Measurements from ENCODE around the gene TSPO2.

The TSPO2 gene

DNA sequence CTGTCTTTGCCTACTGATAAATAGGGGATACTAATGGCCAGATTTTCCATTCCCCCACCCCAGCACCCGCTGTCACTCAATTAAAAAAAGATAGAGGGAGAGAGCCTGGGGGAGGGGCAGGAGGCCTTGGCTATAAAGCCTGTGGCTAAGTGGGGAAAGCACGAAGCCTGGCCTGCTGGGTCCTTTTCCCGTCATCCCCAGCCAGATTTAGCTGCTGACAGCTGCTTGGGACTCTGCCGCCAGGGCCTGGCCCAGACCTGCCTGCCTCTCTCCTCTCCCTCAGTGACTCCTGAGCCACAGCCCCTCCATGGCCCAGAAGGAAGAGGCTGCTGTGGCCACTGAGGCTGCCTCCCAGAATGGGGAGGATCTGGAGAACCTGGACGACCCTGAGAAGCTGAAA is 10.8 kb downstream of the TSPO2 start, which contains the start of gene APOBEC2:
APOBEC2 (plus strand) TSS at position 162 of the 400 bp plus-strand sequence; CDS start at position 308, 146 bp downstream.
- DNase-seq = no peak

DNA sequence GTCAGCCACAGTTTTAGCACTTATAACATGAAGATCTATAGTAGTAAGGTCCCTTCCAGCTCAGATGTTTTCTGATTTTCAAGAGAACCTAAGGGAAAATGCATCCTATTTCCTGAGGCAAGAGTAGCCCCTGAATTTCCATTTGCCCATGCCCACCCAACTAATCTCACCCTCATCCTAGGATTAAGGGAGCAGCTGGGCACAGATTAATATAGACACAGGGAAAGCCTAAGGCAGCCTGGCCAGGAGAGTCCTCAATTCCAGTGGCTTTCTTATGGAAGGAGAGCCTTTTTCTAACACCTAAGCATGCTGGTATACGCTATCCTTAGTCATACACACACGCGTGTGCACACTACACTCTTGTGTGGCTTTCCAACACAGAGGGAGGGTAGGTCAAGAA is 12.2 kb downstream of the TSPO2 start:
- DNase-seq = no peak

DNA sequence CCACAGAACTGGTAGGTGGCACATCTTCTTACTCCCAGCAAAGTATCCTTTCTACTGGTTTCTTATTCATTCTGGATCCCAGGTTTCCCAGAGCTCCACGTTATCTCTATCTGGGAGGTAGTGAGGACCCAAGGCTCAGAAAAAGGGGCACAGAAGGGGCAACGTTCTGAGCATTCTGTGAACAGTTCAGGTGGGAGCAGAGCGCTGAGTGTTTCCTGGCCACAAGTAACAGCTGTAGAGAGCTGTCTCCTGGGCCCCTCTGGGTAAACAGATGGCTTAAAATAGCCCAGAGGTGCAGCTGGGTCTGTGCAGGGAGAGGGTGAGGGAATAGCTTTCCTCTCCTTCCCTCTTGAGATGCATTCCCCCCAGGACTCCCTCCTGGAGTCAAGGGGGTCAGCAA is 12.9 kb downstream of the TSPO2 start:
- DNase-seq = no peak

DNA sequence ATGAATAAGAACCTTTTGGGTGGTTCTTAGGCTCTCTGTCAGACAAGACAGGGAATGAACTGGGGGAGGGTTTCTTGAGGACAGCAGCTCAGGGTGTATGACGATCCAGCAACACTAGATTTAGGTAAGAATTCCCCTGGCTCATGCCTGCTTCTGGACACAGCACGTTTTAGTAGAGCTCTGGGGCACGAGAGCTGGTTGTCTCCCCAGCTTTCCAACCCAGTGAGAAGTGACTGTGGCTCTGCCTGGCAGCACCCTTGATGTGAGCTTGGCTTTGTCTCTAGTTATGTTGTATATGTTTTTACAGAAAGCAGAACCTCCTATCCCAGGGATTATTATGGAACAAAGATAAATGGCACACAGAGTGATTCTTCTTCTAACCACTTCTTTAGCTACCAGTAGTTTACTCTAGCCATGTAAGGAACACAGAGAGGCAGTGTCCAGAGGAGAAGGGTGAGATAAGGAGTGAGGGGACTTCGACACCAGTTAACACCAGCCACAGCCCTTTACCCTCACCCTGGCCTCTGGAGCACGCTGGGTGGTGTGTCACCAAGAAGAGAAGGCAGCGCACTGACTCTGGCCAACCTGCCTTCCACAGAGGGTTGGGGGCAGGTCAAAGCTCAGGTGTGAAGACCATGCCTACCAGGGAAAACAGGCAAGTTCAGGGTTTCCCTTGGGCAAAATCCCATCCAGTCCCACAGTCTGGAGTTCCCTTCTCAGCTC is 14.7 kb downstream of the TSPO2 start:
- DNase-seq = no peak

DNA sequence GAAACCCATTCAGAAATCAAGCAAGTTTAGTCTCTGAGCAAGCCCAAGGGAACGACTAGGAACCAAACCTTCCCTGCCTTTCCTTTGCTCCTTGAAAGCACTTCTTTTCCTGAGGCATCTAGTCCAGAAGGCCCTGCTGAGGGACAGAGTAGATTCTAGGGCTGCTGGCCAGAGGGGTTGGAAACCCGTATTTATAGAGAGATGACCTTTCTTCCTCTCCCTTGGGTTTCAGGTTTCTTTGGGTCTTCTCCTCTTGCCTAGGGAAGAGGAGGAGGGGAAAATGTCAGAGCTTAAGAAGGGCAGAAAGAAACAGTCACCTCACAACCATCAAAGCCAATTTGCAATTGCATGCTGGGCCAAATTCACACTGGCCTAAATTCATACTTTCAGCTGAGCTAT is 16.5 kb downstream of the TSPO2 start:
- DNase-seq = no peak

DNA sequence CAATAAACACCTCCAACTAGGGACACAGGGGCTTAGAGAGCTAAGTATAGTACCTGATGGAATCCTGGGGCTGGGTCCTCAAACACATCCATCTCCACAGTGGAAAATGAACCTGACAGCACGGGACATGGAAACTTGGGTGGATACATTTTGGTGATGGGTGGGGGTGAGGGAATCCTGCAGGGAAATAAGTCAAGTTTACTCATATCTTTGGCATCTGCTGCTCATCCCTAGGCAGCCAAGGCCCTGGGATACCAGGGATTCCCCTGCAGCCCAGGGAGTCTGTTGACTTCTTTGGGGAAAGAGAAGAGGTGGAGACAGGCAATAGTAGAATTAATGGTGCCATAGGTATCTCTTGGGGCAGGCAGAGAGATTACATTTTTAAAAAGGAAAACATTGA is 17.3 kb downstream of the TSPO2 start:
- no peak for DNase-seq

DNA sequence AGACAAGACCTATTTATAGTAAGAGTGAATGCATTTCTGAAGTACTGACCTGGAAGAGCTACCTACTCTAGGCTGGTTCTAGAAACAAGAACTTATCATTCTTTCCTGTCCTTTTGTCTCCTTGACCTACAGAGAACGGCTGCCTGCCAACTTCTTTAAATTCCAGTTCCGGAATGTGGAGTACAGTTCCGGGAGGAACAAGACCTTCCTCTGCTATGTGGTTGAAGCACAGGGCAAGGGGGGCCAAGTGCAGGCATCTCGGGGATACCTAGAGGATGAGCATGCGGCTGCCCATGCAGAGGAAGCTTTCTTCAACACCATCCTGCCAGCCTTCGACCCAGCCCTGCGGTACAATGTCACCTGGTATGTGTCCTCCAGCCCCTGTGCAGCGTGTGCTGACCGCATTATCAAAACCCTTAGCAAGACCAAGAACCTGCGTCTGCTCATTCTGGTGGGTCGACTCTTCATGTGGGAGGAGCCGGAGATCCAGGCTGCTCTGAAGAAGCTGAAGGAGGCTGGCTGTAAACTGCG is 19.0 kb downstream of the TSPO2 start:
- no peak for DNase-seq

DNA sequence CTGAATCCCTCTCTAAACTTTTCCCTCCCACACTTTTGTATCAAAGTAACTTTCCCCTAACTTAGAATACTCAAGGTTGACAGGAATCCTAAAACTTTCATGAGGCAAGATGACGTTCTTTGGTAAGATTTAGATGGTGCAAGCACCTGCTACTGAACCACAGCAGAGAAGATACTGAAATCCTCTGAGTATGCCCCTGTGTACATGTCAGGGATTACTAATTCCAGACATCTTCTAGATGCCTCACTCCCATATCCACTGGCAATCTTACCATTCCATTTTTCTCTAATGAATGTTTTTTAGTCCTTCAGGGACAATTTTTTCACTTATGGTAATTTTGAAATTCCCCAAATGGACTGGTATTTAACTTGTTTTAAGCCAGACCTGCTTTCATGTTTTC is 19.8 kb downstream of the TSPO2 start:
- DNase-seq = no peak

DNA sequence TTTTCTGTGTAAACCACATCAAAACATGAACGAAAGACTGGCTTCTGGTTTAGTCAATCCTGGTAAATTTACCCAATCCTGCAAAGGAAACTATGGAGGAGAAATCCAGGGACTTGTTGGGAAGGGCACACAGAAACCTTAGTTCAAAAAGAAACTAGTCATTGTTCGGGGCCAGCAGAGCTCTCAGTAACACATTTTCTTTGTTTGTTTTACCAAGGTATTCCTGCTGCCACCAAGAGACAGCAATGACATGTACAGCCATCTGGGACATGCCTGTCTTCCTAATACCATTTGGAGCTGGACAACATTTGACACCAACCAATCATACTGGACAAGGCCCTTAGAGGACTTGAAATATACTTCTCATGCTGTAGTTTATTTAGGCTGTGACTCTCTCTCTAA is 21.6 kb downstream of the TSPO2 start:
- DNase-seq = no peak

DNA sequence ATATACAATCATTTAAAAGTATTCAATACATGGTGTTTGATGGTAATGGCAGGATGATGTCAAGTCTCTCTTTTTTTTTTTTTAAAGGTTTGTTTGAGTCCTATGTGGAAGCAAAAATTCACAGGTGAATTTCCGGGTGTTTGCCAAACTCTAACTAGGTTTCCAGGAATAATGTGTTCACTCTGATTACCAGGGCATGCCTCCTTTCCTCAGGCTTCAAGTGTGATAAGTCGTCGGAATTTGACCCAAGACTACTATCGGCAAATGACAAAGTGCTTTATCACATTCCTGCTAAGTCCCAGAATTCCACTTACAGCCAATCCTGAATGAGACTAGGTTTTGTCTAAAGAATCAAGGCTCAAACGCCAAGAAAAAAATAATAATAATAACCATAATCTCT is 22.6 kb downstream of the TSPO2 start:
- no peak for DNase-seq

DNA sequence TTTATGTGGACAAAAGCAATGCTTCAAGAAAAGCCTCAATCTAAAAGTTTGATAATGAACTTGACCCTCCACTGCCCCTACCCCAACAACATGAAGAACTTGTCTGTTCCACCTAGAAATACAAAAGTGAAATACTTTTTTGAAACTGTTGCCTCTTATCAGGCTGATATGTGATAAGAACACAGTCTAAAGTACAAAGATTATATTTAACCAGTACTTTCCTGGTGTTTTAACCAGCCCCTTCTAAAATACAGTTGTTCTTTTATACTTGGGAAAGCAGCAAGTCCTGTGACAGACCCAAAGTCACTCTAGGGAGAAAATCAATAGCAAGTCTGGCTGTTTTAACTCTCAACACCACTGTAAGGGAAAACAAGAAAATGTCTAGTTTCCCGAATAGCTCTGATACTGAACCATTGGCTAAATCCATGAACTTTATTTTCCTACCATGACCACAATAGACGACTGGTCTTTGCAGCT is 23.3 kb downstream of the TSPO2 start:
- DNase-seq = no peak

DNA sequence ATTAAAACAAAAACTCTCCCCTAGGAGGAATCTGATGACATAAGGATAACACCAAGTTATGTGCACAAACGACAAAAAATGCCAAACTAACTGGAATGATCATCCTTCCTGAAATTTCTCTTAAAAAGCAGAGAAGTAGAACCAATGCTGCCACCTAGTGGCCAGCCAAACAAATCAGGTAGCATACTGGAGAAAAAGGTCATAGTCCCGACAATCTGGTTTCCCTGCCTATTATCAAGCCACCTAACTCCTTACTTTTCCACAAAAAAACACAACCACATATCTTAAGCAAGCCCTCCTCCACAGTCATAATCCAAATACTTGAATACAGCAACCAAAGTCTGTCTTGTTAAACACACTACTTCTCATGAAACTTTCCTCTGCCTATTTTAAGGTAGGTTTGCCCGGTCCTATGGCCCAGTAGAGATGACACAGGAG is 24.6 kb downstream of the TSPO2 start:
- peak; percentile 19 for DNase-seq

DNA sequence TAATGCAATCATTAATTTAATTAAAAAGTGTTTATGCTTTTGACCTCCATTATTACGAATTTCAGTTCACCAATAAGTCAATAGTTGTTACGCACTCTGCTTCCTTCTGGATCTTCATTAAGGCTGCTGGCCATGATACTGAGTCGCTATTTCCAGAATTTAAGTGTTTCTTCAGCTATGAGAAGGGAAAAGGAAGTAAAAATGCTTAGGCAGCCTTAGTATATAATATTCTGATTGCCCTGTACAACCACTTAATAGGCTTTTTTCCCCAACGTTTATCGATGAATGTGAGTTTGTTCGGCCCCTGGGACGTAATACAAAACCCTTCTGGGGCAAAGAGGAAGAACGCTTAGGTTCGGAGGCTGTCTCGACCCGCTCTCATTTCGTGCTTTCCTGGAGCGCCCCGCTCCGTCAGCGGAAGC is 29.2 kb downstream of the TSPO2 start:
- peak; percentile 72 for DNase-seq

DNA sequence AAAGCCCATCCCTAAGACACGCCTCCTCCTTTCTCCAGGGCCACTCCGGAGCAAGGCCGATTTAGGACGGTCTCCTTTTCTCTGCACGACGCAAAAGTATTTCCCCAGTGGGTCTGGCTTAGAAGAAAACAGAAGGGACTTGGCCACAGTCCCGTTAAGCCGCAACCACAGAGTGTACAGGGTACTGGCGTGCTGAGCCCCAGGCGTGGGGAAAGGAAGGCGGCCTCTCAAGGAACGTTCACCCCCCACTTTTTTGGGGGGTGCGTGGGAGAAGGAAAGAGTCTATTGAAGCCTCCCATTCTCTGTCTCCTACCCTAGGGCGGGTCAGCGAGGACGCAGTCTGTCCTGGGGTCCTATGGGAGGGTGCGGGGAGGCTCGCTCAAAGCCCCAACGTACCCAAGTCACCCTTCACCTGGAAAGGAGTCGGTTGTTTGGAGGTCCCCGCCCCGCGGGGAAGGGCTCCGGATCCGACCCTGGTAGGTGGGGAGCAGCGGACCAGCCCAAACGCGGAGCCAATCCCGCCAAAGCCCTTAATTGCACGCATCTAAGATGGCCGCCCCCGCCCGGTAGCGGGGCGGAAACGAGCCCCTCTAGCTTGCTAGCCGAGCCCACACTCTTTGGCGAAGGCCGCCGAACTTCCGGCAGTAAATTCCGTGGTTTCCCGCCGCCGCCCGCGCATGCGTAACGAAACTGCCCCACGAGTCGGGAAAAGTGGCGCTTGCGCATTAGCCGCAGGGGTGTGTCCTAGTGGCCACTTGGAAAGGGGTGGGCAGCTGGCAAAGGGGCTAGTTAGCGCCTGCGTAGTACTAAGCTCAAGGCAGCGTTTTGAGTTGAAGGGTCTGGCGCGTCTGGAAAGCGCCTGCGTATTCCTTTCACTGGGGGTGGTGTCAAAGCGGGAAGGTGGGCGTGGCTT is 29.9 kb downstream of the TSPO2 start, which contains the start of gene OARD1:
OARD1 (minus strand) TSS at position 434 of the 913 bp plus-strand sequence. CDS start 722 bp downstream, outside the sequence.
- DNase-seq = peak; percentile 98

DNA sequence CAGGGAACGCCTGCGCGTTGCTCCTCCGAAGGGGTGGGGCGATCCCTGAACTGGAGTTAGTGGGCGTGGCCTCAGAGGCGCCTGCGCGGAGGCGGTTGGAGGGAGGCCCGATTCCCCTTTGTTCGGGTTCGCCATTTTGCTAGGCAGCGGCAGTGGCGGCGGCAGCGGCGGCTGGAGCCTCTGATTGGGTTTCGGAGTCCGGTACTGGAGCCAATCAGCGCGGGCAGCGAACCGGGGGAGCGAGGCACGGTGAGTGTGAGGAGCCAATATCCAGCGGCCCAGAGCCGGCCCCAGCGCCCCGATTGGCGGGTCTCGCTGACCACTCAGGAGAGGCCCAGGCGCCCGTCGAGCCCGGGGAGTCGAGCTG is 30.6 kb downstream of the TSPO2 start, which contains the start of gene NFYA:
NFYA (plus strand) TSS at position 139 of the 367 bp plus-strand sequence. CDS start 6,116 bp downstream, outside the sequence.
- no peak for DNase-seq

DNA sequence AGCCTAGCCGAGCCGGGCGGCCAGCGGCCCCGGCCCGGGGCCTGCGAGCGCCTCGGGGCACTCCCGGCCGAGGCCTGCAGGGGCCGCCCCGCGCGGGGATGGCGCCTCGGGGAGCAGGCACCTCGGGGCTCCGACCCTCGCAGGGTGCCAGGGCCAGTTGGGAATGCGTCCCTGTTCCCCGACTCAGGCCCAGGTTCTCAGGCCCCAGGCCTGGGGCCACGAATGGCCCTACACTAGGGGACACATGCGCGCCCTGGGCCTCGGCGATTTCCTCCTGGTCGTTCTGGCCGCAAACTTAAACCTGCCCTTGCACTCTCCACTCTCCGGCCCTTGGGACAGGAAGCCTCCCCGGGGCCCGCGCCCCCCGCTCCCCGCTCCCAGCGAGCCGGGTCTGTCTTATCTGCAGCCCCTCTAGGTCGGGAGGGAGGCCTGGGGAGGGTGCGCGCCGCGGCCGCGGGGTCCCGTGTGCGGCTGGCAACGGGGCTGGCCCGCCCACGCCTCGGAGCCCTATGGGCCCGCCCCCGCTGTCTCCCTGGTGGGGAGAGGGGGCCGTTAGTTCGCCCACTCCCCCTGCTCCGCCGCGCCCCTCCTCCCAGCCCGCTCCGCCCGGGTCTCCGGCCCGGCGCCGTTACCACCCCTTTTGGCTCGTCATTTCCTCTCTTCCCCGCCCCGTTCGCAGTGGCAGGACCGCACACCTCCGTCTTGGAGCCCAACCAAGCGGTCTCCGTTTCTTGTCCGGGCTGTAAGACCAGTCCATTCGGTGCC is 31.1 kb downstream of the TSPO2 start:
- peak; percentile 63 for DNase-seq

DNA sequence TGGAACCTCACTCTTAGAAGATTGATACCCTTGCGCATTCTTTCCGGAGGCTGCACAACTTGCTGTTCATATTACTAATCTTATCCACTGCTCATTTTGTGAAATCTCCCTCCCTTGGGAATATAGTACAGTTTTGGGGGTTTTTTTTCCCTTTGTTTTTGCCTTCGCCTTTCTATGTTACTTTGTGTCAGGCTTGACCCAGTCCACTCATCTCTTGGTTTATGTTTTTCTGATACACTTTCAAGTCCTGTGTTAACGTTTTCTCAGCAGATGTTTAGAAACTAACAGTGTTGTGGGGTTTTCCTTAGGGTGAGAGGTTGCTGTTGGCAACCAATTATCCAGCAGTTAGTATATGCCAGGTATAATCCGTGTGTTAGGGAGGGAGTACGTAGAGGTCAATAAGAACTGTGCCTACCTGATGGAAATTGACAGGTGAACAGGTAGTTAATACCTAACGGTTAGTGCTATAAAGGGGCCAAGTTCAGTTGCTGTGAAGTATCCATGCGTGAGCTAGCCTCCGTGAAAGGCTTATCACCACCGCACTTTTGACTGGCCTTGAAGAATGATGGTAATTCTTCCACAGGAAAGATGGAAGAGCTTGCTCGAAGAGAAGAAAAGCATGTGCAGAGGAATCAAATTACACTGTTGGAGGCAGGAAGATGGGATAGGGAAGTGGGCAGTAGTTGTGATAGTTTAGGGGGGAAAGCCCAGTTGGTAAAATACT is 31.9 kb downstream of the TSPO2 start:
- DNase-seq = peak; percentile 24

DNA sequence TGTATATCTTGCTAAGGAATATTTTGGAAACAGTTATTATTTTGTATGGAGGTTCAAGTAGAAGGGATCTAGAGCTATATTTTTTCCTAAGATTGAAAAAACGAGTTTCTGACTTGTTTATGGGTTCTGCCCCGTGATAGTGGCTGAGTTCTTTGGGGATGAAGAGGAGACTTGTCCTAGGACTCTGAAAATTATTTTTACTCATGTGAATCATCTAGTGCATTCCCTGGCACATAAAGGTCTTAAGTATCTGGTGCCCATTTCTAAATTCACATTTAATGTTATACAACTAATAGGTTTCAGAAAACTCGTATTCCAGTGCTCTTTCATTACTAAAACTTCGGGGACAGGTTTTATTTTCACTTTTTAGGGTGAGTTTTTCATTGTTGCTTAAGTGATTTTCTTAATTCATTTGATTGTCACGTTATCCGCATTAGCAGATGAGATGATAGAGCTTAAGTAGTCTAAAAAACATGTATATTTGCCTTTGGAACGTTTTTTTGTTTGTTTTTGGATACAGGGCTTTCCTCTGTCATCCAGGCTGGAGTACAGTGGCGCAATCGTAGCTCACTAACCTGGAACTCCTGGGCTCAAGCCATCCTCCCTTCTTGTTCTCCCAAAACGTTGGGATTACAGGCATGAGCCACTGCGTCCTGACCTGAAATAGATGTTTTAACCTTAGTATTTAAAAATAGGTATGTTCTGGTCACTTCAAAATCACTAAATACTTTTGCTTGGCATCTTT is 32.6 kb downstream of the TSPO2 start:
- no peak for DNase-seq

DNA sequence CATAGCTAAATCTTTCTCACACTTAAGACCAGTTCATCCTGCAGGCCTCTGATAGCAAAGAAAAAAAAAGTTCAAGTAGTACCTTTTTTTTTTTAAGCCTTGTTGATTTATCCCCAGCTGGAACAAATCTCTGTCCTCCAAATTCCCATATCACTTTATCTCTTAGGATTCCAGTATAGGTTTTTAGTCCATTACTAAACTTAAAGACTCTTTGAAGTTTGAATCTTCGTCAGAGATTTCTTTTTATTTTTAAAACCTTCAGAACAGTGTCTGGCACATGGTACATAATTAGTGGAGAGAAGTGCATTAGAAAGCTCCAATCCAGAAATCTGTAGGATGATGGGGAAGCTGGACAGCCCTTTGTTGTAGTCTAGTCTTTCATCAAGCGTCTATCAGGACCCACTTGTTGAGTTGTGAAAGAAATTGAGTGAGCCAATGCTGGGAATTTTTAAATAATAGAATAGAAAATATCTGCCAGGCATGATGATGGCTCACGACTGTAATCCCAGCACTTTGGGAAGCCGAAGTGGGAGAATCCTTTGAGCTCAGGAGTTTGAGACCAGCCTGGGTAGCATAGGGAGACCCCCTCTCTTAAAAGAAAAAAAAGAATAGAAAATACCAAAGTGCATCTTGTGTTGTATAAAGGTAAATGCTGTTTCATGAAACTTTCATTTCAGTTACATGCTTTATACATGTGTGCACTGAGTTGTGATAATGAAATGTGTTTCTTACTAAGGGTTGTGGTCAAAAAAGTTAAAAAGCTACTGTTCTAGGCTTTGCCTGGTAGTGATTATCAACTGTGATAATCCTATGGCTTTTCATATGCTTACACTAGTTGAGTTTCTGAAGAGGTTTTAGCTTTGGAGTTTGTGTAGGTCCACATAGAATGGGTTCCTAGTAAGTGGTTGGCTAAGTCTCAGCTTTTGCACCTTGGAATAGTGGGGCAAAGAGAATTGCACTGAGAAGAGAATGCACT is 33.7 kb downstream of the TSPO2 start:
- DNase-seq = no peak

DNA sequence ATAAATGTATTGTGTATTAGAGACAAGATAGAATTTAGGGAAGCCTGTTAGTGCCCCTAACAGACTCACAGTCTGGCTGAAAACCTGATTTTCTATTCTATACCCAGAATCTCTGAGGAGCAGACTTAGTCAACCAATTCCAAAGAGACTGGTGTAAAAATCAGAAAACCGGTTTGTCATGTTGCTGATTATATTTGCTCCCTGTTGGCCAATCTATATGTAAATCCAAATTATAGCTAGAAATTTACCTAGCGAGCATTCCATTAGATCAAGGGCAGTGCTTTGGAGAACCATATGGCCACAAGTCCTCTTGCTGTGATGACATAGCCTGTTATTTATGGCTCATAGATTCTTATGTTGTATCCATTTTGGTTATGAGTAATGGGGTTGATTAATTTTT is 35.3 kb downstream of the TSPO2 start:
- DNase-seq = peak; percentile 78

Measured in NCI-H526 treated with DMSO at 0.1 percent for 48 hours (cell line).